ENCODE measurements around the gene OTUB2.

DNA sequence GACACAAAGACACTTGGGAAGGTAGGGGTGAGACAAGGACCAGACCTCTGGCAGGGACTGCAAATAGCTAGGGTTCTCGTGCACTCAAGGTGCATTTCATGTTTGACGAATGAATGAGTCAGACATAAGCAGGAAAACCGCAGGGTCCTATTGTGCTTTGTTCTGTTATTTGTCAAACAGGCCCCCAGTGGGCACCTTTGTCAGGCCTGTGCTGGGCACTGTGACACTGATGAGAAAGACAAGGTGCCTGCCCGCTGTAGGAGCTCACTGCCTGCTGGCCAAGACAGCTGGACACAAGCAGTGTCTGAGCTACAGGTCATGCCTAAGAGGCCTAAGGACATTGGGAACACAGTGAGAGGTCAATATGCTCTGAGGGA lies 2.3 kb downstream of the OTUB2 start:
- TF ChIP-seq, protein P1, sequence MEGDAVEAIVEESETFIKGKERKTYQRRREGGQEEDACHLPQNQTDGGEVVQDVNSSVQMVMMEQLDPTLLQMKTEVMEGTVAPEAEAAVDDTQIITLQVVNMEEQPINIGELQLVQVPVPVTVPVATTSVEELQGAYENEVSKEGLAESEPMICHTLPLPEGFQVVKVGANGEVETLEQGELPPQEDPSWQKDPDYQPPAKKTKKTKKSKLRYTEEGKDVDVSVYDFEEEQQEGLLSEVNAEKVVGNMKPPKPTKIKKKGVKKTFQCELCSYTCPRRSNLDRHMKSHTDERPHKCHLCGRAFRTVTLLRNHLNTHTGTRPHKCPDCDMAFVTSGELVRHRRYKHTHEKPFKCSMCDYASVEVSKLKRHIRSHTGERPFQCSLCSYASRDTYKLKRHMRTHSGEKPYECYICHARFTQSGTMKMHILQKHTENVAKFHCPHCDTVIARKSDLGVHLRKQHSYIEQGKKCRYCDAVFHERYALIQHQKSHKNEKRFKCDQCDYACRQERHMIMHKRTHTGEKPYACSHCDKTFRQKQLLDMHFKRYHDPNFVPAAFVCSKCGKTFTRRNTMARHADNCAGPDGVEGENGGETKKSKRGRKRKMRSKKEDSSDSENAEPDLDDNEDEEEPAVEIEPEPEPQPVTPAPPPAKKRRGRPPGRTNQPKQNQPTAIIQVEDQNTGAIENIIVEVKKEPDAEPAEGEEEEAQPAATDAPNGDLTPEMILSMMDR (IDR thresholded peaks at IDR 0.05), result no peak
- TF ChIP-seq POLR2A (IDR thresholded peaks at IDR 0.05), result no peak

Measured in right lobe of liver (tissue), 4 donors.